ENCODE measurements around the gene MEOX1. TPM values are rescaled to one million over a fixed set of nuclear protein-coding genes. Genes with fewer than 3 reads are reported as not detected.

MEOX1 gene
- total RNA-seq (2014; rRNA removed), result 0.84 TPM in 1 of 2 replicates, not detected in the other
- Bru-seq, nascent RNA, result percentile 11 among the genes with signal in this experiment
- BruChase-seq, experiment 1, labeled RNA remaining after a 6-hour chase, result not detected
- not detected for BruChase-seq, experiment 2, labeled RNA remaining after a 2-hour chase
- long read RNA-seq, result 0 reads

GRCh38 chr17:43661699-43662412 is at the start of gene MEOX1:
Gene MEOX1 (minus strand): TSS chr17:43661922. CDS start chr17:43661534, 388 bp downstream.
- BruUV-seq (replicated peaks), result no TSS peak
- Histone ChIP-seq H3K9me3 (ENCODE audit: low read length) (no peaks in the 10 kb centered on the region), H2AFZ (ENCODE audit: low read length) (peak within 1 kb of the TSS; percentile 29), H3K27ac (ENCODE audit: low read length) (no peak within 1 kb of the TSS), H3F3A (ENCODE audit: low read length, unreplicated experiment) (no peaks in the 10 kb centered on the region), H3K4me3 (ENCODE audit: low read length) (no peak within 1 kb of the TSS), H3K9ac (ENCODE audit: low read length) (no peak within 1 kb of the TSS), H3K27me3 (ENCODE audit: low read length) (no peaks in the 10 kb centered on the region), H3K36me3 (ENCODE audit: low read depth, low read length) (no peaks in the 10 kb centered on the region), H3K4me1 (ENCODE audit: insufficient read depth, low read length) (peaks cover 9% of the 10 kb centered on the region), H4K20me1 (ENCODE audit: low read length) (no peaks in the 10 kb centered on the region), H3K9me2 (replicated peaks; ENCODE audit: low read length) (no peaks in the 10 kb centered on the region), H3K4me2 (ENCODE audit: low read length) (peak within 1 kb of the TSS; percentile 64), H3K79me2 (ENCODE audit: low read length) (no peaks in the 10 kb centered on the region)
- ChIA-PET POLR2A (ENCODE audit: unreplicated experiment) (no interaction called here), CTCF (no interaction called here)
- intact Hi-C loops (cut with micrococcal nuclease), result no loop called here
- DNase-seq (peak; percentile 88), ATAC-seq (peak; percentile 89)
- TF ChIP-seq, protein P1, sequence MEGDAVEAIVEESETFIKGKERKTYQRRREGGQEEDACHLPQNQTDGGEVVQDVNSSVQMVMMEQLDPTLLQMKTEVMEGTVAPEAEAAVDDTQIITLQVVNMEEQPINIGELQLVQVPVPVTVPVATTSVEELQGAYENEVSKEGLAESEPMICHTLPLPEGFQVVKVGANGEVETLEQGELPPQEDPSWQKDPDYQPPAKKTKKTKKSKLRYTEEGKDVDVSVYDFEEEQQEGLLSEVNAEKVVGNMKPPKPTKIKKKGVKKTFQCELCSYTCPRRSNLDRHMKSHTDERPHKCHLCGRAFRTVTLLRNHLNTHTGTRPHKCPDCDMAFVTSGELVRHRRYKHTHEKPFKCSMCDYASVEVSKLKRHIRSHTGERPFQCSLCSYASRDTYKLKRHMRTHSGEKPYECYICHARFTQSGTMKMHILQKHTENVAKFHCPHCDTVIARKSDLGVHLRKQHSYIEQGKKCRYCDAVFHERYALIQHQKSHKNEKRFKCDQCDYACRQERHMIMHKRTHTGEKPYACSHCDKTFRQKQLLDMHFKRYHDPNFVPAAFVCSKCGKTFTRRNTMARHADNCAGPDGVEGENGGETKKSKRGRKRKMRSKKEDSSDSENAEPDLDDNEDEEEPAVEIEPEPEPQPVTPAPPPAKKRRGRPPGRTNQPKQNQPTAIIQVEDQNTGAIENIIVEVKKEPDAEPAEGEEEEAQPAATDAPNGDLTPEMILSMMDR (conservative IDR thresholded peaks at IDR 0.05; ENCODE audit: low read depth, low read length), result no peak
- TF ChIP-seq EZH2 (IDR thresholded peaks at IDR 0.05; ENCODE audit: low read length, unreplicated experiment), result no peak
- TF ChIP-seq EZH2phosphoT487 (IDR thresholded peaks at IDR 0.05; ENCODE audit: borderline replicate concordance, low read length), result no peak

DNA sequence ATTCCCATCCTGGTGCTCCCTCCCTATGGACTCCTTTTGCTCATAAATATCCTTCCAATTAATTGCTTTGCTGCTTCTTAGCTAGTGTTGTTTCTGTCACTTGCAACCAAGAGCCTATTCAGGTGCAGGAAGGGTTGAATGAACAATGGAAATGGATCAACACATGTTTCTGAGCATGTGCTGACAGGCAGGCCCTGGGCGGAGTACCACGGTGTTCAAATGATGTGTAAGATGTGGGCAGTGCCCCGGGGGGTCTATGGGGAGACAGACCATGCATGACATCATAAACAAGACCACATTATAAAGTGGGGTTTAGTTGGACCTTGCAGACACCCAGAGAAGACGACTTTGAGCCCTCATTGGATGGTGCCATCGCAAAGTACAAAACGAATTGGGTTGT is 48.4 kb upstream of the MEOX1 start:
- Histone ChIP-seq H3K4me2 (ENCODE audit: low read length) (no peak overlapping the region), H4K20me1 (ENCODE audit: low read length) (no peaks in the 10 kb centered on the region), H3K4me1 (ENCODE audit: insufficient read depth, low read length) (peaks cover 16% of the 10 kb centered on the region), H3K27me3 (ENCODE audit: low read length) (no peaks in the 10 kb centered on the region), H3K36me3 (ENCODE audit: low read depth, low read length) (no peaks in the 10 kb centered on the region), H2AFZ (ENCODE audit: low read length) (no peak overlapping the region), H3K9ac (ENCODE audit: low read length) (no peak overlapping the region), H3K27ac (ENCODE audit: low read length) (no peak overlapping the region), H3K9me3 (ENCODE audit: low read length) (no peaks in the 10 kb centered on the region), H3K4me3 (ENCODE audit: low read length) (no peak overlapping the region), H3K9me2 (replicated peaks; ENCODE audit: low read length) (no peaks in the 10 kb centered on the region), H3F3A (ENCODE audit: low read length, unreplicated experiment) (no peaks in the 10 kb centered on the region), H3K79me2 (ENCODE audit: low read length) (no peaks in the 10 kb centered on the region)
- intact Hi-C loops (cut with micrococcal nuclease), result no loop called here
- no peak for ATAC-seq
- ChIA-PET CTCF (no interaction called here), POLR2A (ENCODE audit: unreplicated experiment) (no interaction called here)
- DNase-seq, result no peak
- TF ChIP-seq EZH2 (IDR thresholded peaks at IDR 0.05; ENCODE audit: low read length, unreplicated experiment) (no peak), EZH2phosphoT487 (IDR thresholded peaks at IDR 0.05; ENCODE audit: borderline replicate concordance, low read length) (no peak)
- TF ChIP-seq, protein P1 (conservative IDR thresholded peaks at IDR 0.05; ENCODE audit: low read depth, low read length), result no peak
- no TSS peak for BruUV-seq (replicated peaks)

DNA sequence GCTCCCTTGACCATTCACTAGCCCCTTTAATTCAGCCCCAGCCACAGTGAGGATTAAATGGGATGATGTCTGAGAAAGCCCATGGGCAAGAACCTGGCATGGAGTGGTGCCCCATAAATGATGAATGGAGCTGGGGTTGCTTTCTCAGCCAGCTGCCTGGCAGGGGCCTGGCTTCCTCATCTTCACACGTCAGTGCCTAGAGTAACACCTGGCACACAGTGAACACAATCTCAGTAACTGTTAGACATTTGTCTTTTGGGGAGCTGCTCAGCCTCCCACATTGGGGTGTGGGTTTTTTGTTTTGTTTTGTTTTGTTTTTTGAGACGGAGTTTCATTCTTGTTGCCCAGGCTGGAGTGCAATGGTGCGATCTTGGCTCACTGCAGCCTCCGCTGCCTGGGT is 47.5 kb upstream of the MEOX1 start:
- TF ChIP-seq, protein P1 (conservative IDR thresholded peaks at IDR 0.05; ENCODE audit: low read depth, low read length), result no peak
- H4K20me1 ChIP-seq (ENCODE audit: low read length), result no peaks in the 10 kb centered on the region
- no peaks in the 10 kb centered on the region for H3K79me2 ChIP-seq (ENCODE audit: low read length)
- ChIA-PET POLR2A (ENCODE audit: unreplicated experiment) (interaction anchor here (0.6 kb wide), 1 partner anchor 348 kb away, joined by 4 read pairs; no protein-coding TSS in a partner anchor), CTCF (no interaction called here)
- peaks cover 11% of the 10 kb centered on the region for H3K4me1 ChIP-seq (ENCODE audit: insufficient read depth, low read length)
- BruUV-seq (replicated peaks), result no TSS peak
- H2AFZ ChIP-seq (ENCODE audit: low read length), result no peak overlapping the region
- H3K4me2 ChIP-seq (ENCODE audit: low read length), result no peak overlapping the region
- ATAC-seq (no peak), DNase-seq (no peak)
- intact Hi-C loops (cut with micrococcal nuclease), result no loop called here
- no peaks in the 10 kb centered on the region for H3K27me3 ChIP-seq (ENCODE audit: low read length)
- H3K9me2 ChIP-seq (replicated peaks; ENCODE audit: low read length), result no peaks in the 10 kb centered on the region
- H3K9me3 ChIP-seq (ENCODE audit: low read length), result no peaks in the 10 kb centered on the region
- H3K36me3 ChIP-seq (ENCODE audit: low read depth, low read length), result no peaks in the 10 kb centered on the region
- H3F3A ChIP-seq (ENCODE audit: low read length, unreplicated experiment), result no peaks in the 10 kb centered on the region
- H3K9ac ChIP-seq (ENCODE audit: low read length), result no peak overlapping the region
- no peak overlapping the region for H3K4me3 ChIP-seq (ENCODE audit: low read length)
- no peak overlapping the region for H3K27ac ChIP-seq (ENCODE audit: low read length)

All from PC-3 (cell line).